Measurements from ENCODE around the gene FSHR. TPM values are rescaled to one million over a fixed set of nuclear protein-coding genes. Genes with fewer than 3 reads are reported as not detected.

The FSHR gene
- total RNA-seq, 1 experiment from 2014 or later: not detected

DNA sequence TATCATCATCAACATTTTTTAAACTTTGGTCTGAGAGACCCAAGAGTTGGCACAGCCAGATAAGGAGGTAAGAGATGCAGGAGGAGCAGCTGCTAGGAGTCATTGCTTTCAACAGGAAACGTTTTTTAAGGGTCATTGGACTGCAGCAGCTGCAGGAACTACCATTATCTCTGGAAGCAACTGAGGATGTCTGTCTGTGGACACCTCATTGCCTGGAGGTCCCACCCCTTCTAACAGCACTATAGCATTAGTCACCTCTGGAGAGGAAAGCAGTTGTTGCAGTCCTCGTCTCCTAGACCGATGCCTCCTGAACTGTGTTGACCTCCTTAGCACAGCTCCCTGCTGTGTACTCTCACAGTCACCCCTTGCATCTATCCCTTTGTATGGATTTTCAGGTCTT is 21.5 kb upstream of the FSHR start:
- Histone ChIP-seq H3K36me3 (ENCODE audit: insufficient read depth, low read length) (no peaks in the 10 kb centered on the region), H3K27me3 (ENCODE audit: low read length) (no peaks in the 10 kb centered on the region), H3K4me3 (ENCODE audit: low read length) (no peak overlapping the region), H3K9me2 (replicated peaks; ENCODE audit: insufficient read depth, low read length) (no peaks in the 10 kb centered on the region), H3K4me2 (ENCODE audit: low read depth, low read length, poor library complexity, severe bottlenecking) (no peak overlapping the region), H3K9ac (ENCODE audit: low read length) (no peak overlapping the region), H3K79me2 (ENCODE audit: low read length) (no peaks in the 10 kb centered on the region), H2AFZ (ENCODE audit: low read length) (no peak overlapping the region), H3K27ac (ENCODE audit: low read length) (no peak overlapping the region), H4K20me1 (ENCODE audit: insufficient read depth, low read depth, low read length) (no peaks in the 10 kb centered on the region), H3K4me1 (ENCODE audit: low read length) (no peaks in the 10 kb centered on the region), H3K9me3 (ENCODE audit: low read length) (no peaks in the 10 kb centered on the region)
- no peak for DNase-seq

DNA sequence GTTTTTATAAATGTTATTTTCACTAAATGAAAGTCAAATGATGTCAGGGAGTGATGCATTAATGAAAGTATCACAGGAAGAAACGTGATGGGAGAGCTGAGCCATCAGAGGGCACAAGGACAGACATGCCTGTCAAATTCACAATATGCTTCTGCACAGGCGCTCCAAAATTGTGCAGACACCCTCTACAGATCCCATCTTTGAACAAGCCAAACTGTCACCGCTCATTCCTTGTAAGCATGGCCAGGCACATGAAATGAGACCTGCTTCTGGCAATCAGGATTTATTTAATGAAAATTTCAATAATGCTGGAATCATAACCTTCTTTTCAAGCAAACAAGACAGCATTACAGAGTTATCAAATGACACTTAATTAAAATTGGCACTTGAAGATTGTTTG is 20.4 kb upstream of the FSHR start:
- Histone ChIP-seq H3K4me2 (ENCODE audit: low read depth, low read length, poor library complexity, severe bottlenecking) (no peak overlapping the region), H2AFZ (ENCODE audit: low read length) (no peak overlapping the region), H3K9me3 (ENCODE audit: low read length) (no peaks in the 10 kb centered on the region), H3K27ac (ENCODE audit: low read length) (no peak overlapping the region), H3K36me3 (ENCODE audit: insufficient read depth, low read length) (no peaks in the 10 kb centered on the region), H3K9me2 (replicated peaks; ENCODE audit: insufficient read depth, low read length) (no peaks in the 10 kb centered on the region), H3K27me3 (ENCODE audit: low read length) (no peaks in the 10 kb centered on the region), H3K79me2 (ENCODE audit: low read length) (no peaks in the 10 kb centered on the region), H3K4me1 (ENCODE audit: low read length) (no peaks in the 10 kb centered on the region), H3K9ac (ENCODE audit: low read length) (no peak overlapping the region), H3K4me3 (ENCODE audit: low read length) (no peak overlapping the region), H4K20me1 (ENCODE audit: insufficient read depth, low read depth, low read length) (no peaks in the 10 kb centered on the region)
- DNase-seq: no peak

DNA sequence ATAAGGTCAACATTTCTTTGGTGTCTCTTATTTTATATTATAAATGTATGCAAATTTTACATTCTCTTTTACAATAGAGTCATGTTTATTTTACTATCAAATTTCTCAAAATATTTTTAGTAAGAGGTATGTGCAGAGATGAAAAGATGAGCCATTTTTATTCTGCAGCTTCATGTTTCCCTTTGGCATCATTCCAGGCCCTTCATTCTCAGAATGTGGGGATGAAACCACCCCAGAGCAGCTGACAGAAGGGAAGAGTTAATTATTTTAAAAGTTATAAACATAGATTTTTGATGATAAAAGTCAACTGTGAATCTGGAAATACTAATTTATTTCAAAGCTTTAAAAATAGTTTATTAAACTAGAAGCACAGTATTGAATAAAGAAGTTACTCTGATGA is 12.8 kb upstream of the FSHR start:
- H3K36me3 ChIP-seq (ENCODE audit: insufficient read depth, low read length): no peaks in the 10 kb centered on the region
- H3K9me2 ChIP-seq (replicated peaks; ENCODE audit: insufficient read depth, low read length): no peaks in the 10 kb centered on the region
- H3K79me2 ChIP-seq (ENCODE audit: low read length): no peaks in the 10 kb centered on the region
- H3K9ac ChIP-seq (ENCODE audit: low read length): no peak overlapping the region
- H2AFZ ChIP-seq (ENCODE audit: low read length): no peak overlapping the region
- no peak overlapping the region for H3K4me2 ChIP-seq (ENCODE audit: low read depth, low read length, poor library complexity, severe bottlenecking)
- no peaks in the 10 kb centered on the region for H3K27me3 ChIP-seq (ENCODE audit: low read length)
- DNase-seq: no peak
- H3K4me1 ChIP-seq (ENCODE audit: low read length): no peaks in the 10 kb centered on the region
- no peak overlapping the region for H3K4me3 ChIP-seq (ENCODE audit: low read length)
- H3K9me3 ChIP-seq (ENCODE audit: low read length): no peaks in the 10 kb centered on the region
- no peak overlapping the region for H3K27ac ChIP-seq (ENCODE audit: low read length)
- H4K20me1 ChIP-seq (ENCODE audit: insufficient read depth, low read depth, low read length): no peaks in the 10 kb centered on the region

GRCh38 chr2:49165662-49166061 is 11.3 kb upstream of the FSHR start:
- Histone ChIP-seq H3K4me3 (ENCODE audit: low read length) (no peak overlapping the region), H3K4me2 (ENCODE audit: low read depth, low read length, poor library complexity, severe bottlenecking) (no peak overlapping the region), H3K9me2 (replicated peaks; ENCODE audit: insufficient read depth, low read length) (no peaks in the 10 kb centered on the region), H3K27me3 (ENCODE audit: low read length) (no peaks in the 10 kb centered on the region), H3K27ac (ENCODE audit: low read length) (no peak overlapping the region), H3K9me3 (ENCODE audit: low read length) (no peaks in the 10 kb centered on the region), H2AFZ (ENCODE audit: low read length) (no peak overlapping the region), H4K20me1 (ENCODE audit: insufficient read depth, low read depth, low read length) (no peaks in the 10 kb centered on the region), H3K4me1 (ENCODE audit: low read length) (no peaks in the 10 kb centered on the region), H3K36me3 (ENCODE audit: insufficient read depth, low read length) (no peaks in the 10 kb centered on the region), H3K9ac (ENCODE audit: low read length) (no peak overlapping the region), H3K79me2 (ENCODE audit: low read length) (no peaks in the 10 kb centered on the region)
- no peak for DNase-seq

GRCh38 chr2:49164729-49165128 is 10.4 kb upstream of the FSHR start:
- Histone ChIP-seq H3K36me3 (ENCODE audit: insufficient read depth, low read length) (no peaks in the 10 kb centered on the region), H3K4me2 (ENCODE audit: low read depth, low read length, poor library complexity, severe bottlenecking) (no peak overlapping the region), H3K79me2 (ENCODE audit: low read length) (no peaks in the 10 kb centered on the region), H3K4me3 (ENCODE audit: low read length) (no peak overlapping the region), H2AFZ (ENCODE audit: low read length) (no peak overlapping the region), H3K27me3 (ENCODE audit: low read length) (no peaks in the 10 kb centered on the region), H3K9me2 (replicated peaks; ENCODE audit: insufficient read depth, low read length) (no peaks in the 10 kb centered on the region), H4K20me1 (ENCODE audit: insufficient read depth, low read depth, low read length) (no peaks in the 10 kb centered on the region), H3K4me1 (ENCODE audit: low read length) (no peaks in the 10 kb centered on the region), H3K9ac (ENCODE audit: low read length) (no peak overlapping the region), H3K9me3 (ENCODE audit: low read length) (no peaks in the 10 kb centered on the region), H3K27ac (ENCODE audit: low read length) (no peak overlapping the region)
- no peak for DNase-seq

DNA sequence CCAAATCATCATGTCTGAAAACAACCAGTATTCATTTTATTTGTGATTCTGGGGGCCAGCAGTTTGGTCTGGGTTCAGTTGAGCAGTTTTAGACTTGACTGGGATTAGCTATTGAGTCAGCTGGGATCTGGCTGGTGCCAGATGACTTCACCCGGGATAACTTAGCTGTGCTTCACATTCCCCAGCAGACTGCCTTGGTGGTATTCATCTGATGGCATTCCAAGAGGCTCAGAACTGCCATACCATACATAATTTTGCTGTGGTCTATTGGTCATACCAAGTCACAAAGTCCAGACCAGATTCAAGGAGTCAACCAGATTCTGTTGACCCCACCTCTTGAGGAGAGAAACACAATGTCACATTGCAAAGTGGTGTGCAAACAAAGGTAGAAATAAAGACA is 7.8 kb upstream of the FSHR start:
- Histone ChIP-seq H4K20me1 (ENCODE audit: insufficient read depth, low read depth, low read length) (no peaks in the 10 kb centered on the region), H3K9me2 (replicated peaks; ENCODE audit: insufficient read depth, low read length) (no peaks in the 10 kb centered on the region)

GRCh38 chr2:49154891-49155290 is 576 bp upstream of the FSHR start:
- no peak overlapping the region for H3K4me3 ChIP-seq (ENCODE audit: low read length)
- H3K27me3 ChIP-seq (ENCODE audit: low read length): no peaks in the 10 kb centered on the region
- no peak overlapping the region for H3K4me2 ChIP-seq (ENCODE audit: low read depth, low read length, poor library complexity, severe bottlenecking)
- H3K36me3 ChIP-seq (ENCODE audit: insufficient read depth, low read length): no peaks in the 10 kb centered on the region
- no peak overlapping the region for H2AFZ ChIP-seq (ENCODE audit: low read length)
- no peaks in the 10 kb centered on the region for H4K20me1 ChIP-seq (ENCODE audit: insufficient read depth, low read depth, low read length)
- no peaks in the 10 kb centered on the region for H3K4me1 ChIP-seq (ENCODE audit: low read length)
- H3K79me2 ChIP-seq (ENCODE audit: low read length): no peaks in the 10 kb centered on the region
- no peaks in the 10 kb centered on the region for H3K9me3 ChIP-seq (ENCODE audit: low read length)
- no peak overlapping the region for H3K9ac ChIP-seq (ENCODE audit: low read length)
- DNase-seq: no peak
- H3K9me2 ChIP-seq (replicated peaks; ENCODE audit: insufficient read depth, low read length): no peaks in the 10 kb centered on the region
- no peak overlapping the region for H3K27ac ChIP-seq (ENCODE audit: low read length)

More for the DNA sequence above, 7.8 kb upstream of the FSHR start:
- Histone ChIP-seq H3K4me3 (ENCODE audit: low read length) (no peak overlapping the region), H2AFZ (ENCODE audit: low read length) (no peak overlapping the region), H3K4me2 (ENCODE audit: low read depth, low read length, poor library complexity, severe bottlenecking) (no peak overlapping the region), H3K9me3 (ENCODE audit: low read length) (no peaks in the 10 kb centered on the region), H3K27ac (ENCODE audit: low read length) (no peak overlapping the region), H3K4me1 (ENCODE audit: low read length) (no peaks in the 10 kb centered on the region), H3K9ac (ENCODE audit: low read length) (no peak overlapping the region), H3K79me2 (ENCODE audit: low read length) (no peaks in the 10 kb centered on the region), H3K36me3 (ENCODE audit: insufficient read depth, low read length) (no peaks in the 10 kb centered on the region), H3K27me3 (ENCODE audit: low read length) (no peaks in the 10 kb centered on the region)
- DNase-seq: no peak

DNA sequence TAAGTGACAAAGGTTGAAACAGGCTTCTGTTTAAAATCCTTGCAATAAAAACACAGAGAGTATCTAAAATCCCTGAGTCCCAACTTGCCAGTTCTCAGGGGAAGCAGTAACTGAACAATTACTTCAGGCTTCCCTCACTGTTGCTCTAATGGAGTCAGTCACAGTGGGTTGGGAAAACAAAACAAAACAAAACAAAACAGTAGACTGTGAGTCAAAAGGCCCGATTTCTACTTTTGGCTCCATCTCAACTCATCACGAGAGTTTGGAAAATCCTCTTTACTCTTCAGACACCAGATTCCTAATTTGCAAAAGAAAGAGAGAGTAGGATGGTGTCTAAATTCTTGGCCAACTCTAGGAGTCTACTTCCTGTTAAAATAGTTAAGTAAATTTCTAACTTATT is 1.1 kb downstream of the FSHR start:
- no peak overlapping the region for H3K4me3 ChIP-seq (ENCODE audit: low read length)
- no peak for DNase-seq

GRCh38 chr2:49152824-49153223 is 1.5 kb downstream of the FSHR start:
- Histone ChIP-seq H3K4me1 (ENCODE audit: low read length) (no peaks in the 10 kb centered on the region), H3K4me2 (ENCODE audit: low read depth, low read length, poor library complexity, severe bottlenecking) (no peak overlapping the region), H3K36me3 (ENCODE audit: insufficient read depth, low read length) (no peaks in the 10 kb centered on the region), H2AFZ (ENCODE audit: low read length) (no peak overlapping the region), H3K4me3 (ENCODE audit: low read length) (no peak overlapping the region), H3K9me2 (replicated peaks; ENCODE audit: insufficient read depth, low read length) (no peaks in the 10 kb centered on the region), H3K27me3 (ENCODE audit: low read length) (no peaks in the 10 kb centered on the region), H3K27ac (ENCODE audit: low read length) (no peak overlapping the region), H3K9ac (ENCODE audit: low read length) (no peak overlapping the region), H3K79me2 (ENCODE audit: low read length) (no peaks in the 10 kb centered on the region), H4K20me1 (ENCODE audit: insufficient read depth, low read depth, low read length) (no peaks in the 10 kb centered on the region), H3K9me3 (ENCODE audit: low read length) (no peaks in the 10 kb centered on the region)
- DNase-seq: no peak

More for the DNA sequence above, 1.1 kb downstream of the FSHR start:
- H3K27me3 ChIP-seq (ENCODE audit: low read length): no peaks in the 10 kb centered on the region
- no peaks in the 10 kb centered on the region for H3K36me3 ChIP-seq (ENCODE audit: insufficient read depth, low read length)
- H3K9me3 ChIP-seq (ENCODE audit: low read length): no peaks in the 10 kb centered on the region
- no peak overlapping the region for H3K9ac ChIP-seq (ENCODE audit: low read length)
- no peaks in the 10 kb centered on the region for H4K20me1 ChIP-seq (ENCODE audit: insufficient read depth, low read depth, low read length)
- H3K9me2 ChIP-seq (replicated peaks; ENCODE audit: insufficient read depth, low read length): no peaks in the 10 kb centered on the region
- no peaks in the 10 kb centered on the region for H3K79me2 ChIP-seq (ENCODE audit: low read length)
- no peak overlapping the region for H3K27ac ChIP-seq (ENCODE audit: low read length)
- no peak overlapping the region for H2AFZ ChIP-seq (ENCODE audit: low read length)
- no peaks in the 10 kb centered on the region for H3K4me1 ChIP-seq (ENCODE audit: low read length)
- H3K4me2 ChIP-seq (ENCODE audit: low read depth, low read length, poor library complexity, severe bottlenecking): no peak overlapping the region

All from Karpas-422 (cell line).